Fibroblast of lung (primary cell): Measurements from ENCODE around the gene TERB1. TPM values are rescaled to one million over a fixed set of nuclear protein-coding genes. Genes with fewer than 3 reads are reported as not detected.

Experiments
- DNase-seq, 2 donors: peaks; one replicate each; pipeline versions ENCODE4 v3.0.0 to v3.0.0-alpha.2; 2010; ENCODE audit warnings: low read depth in 2 of 2
- H2AFZ ChIP-seq: 2 replicates; pipeline ENCODE4 v1.5.1; 2012; ENCODE audit warnings: low read length, control low read depth, inconsistent platforms
- H3K27ac ChIP-seq: 2 replicates; pipeline ENCODE4 v1.5.1; 2011; ENCODE audit warnings: low read length, control low read depth; ENCODE audit not compliant: insufficient read depth
- H3K27me3 ChIP-seq: 2 replicates; pipeline ENCODE4 v1.5.1; 2011; ENCODE audit warnings: mild to moderate bottlenecking, low read length; ENCODE audit not compliant: control insufficient read depth, insufficient read depth
- H3K36me3 ChIP-seq: 2 replicates; pipeline ENCODE4 v1.5.1; 2011; ENCODE audit warnings: low read length; ENCODE audit not compliant: control insufficient read depth, insufficient read depth
- H3K4me1 ChIP-seq: 2 replicates; pipeline ENCODE4 v1.5.1; 2011; ENCODE audit warnings: low read length; ENCODE audit not compliant: control insufficient read depth, insufficient read depth; ENCODE audit errors: extremely low read depth
- H3K4me2 ChIP-seq: 2 replicates; pipeline ENCODE4 v1.5.1; 2011; ENCODE audit warnings: low read length, control low read depth; ENCODE audit not compliant: insufficient read depth; ENCODE audit errors: extremely low read depth
- H3K4me3 ChIP-seq, 4 experiments: fragments of 200-600 bp in 1 of 4; sonication (generic) in 1 of 4; replicated peaks in 1 of 4; 2 replicates each; pipeline ENCODE4 v1.5.1; 2011 to 2016; ENCODE audit warnings: low read length in 4 of 4, low read depth in 3 of 4, mild to moderate bottlenecking in 3 of 4, control low read depth in 2 of 4, inconsistent platforms in 1 of 4, mixed read lengths in 1 of 4; ENCODE audit not compliant: insufficient read depth in 1 of 4; ENCODE audit errors: control extremely low read depth in 1 of 4
- H3K79me2 ChIP-seq: 2 replicates; pipeline ENCODE4 v1.5.1; 2012; ENCODE audit warnings: mild to moderate bottlenecking, low read length, inconsistent platforms; ENCODE audit not compliant: control insufficient read depth, insufficient read depth
- H3K9ac ChIP-seq: 2 replicates; pipeline ENCODE4 v1.5.1; 2011; ENCODE audit warnings: mild to moderate bottlenecking, low read length, control low read depth; ENCODE audit not compliant: insufficient read depth
- H3K9me3 ChIP-seq: 2 replicates; pipeline ENCODE4 v1.5.1; 2012; ENCODE audit warnings: low read depth, low read length; ENCODE audit not compliant: control insufficient read depth, insufficient read depth
- H4K20me1 ChIP-seq: 2 replicates; pipeline ENCODE4 v1.5.1; 2011; ENCODE audit warnings: low read length; ENCODE audit not compliant: control insufficient read depth, insufficient read depth; ENCODE audit errors: extremely low read depth
- CTCF ChIP-seq, 2 donors: IDR thresholded peaks in 1 of 2; conservative IDR thresholded peaks in 1 of 2; 1 replicate in 1 of 2; 2 replicates in 1 of 2; pipeline ENCODE4 v1.5.1; 2011 to 2012; ENCODE audit warnings: low read length in 2 of 2, control low read depth in 1 of 2, inconsistent platforms in 1 of 2, low read depth in 1 of 2, mild to moderate bottlenecking in 1 of 2
- EZH2 ChIP-seq: IDR thresholded peaks from 2 replicates; pipeline ENCODE4 v1.5.1; 2012; ENCODE audit warnings: low read length, control low read depth, mild to moderate bottlenecking; ENCODE audit errors: missing control alignments
- polyA plus RNA-seq, 2 donors: library from polyadenylated mRNA; depleted of rRNA in 1 of 2; stranded (reverse) in 1 of 2; unstranded in 1 of 2; fragments of >200 nt; gene quantifications; 2 replicates each; pipeline ENCODE4 v1.2.1, GENCODE V29; 2011 to 2012; ENCODE audit warnings: missing spikeins in 1 of 2
- total RNA-seq: library from RNA; depleted of rRNA; stranded (reverse); fragments of >200 nt; gene quantifications from 2 replicates; pipeline ENCODE4 v1.2.1, GENCODE V29; 2014

TERB1 gene
- total and polyA plus RNA-seq, 2 donors (not counting 1 experiment from before 2014, with no cell fraction given), result 0.17 TPM; not detected in 1

- Histone ChIP-seq H3K36me3 (peaks cover under 1% of the 10 kb centered on the region), H3K4me3 (no peak overlapping the region), H4K20me1 (no peaks in the 10 kb centered on the region), H2AFZ (no peak overlapping the region), H3K9me3 (no peaks in the 10 kb centered on the region), H3K27me3 (no peaks in the 10 kb centered on the region), H3K4me2 (no peak overlapping the region), H3K4me1 (peaks cover 6% of the 10 kb centered on the region), H3K9ac (no peak overlapping the region), H3K79me2 (no peaks in the 10 kb centered on the region), H3K27ac (peak overlapping the region; percentile 52)
- no peak for TF ChIP-seq EZH2
- no peak for TF ChIP-seq CTCF (conservative IDR thresholded peaks at IDR 0.05 in 1 of 2, IDR thresholded peaks at IDR 0.05 in 1 of 2; ENCODE audit: low read depth in 1 of 2, low read length in 2 of 2)
- DNase-seq, result no peak
These were observed 83.6 kb downstream of the TERB1 start for GRCh38 chr16:66717776-66718175.

DNA sequence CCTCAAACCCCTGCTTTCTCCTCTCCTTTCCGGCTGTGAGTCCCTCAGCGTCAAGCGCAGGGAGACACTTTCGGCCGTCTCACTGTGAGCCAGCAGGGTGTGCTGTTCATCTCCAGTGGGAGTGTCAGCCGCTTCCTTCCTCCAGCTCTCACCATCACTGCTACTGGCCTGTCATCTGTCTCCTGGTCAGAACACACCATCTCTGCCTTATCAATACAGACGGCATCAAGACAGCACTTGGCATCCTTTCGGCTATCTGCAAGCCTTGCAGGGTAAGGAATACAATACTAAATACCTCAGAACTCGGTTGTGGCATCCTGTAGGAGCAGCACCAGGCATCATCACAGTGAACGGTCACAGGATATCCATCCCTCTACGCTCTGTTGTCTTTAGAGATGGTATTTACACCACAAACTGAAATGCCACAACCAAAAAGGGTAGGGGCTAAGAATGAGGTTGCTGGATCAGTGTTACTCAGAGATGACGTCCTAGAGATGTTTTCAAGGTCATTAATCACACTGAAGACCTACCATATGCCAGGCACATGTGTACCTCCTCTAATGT is 84.2 kb downstream of the TERB1 start:
- no peak overlapping the region for H3K4me3 ChIP-seq
- no peaks in the 10 kb centered on the region for H3K27me3 ChIP-seq
- peaks cover 6% of the 10 kb centered on the region for H3K4me1 ChIP-seq
- H3K36me3 ChIP-seq, result no peaks in the 10 kb centered on the region
- H3K27ac ChIP-seq, result peak overlapping the region; percentile 52
- no peak overlapping the region for H2AFZ ChIP-seq
- no peaks in the 10 kb centered on the region for H3K9me3 ChIP-seq
- TF ChIP-seq EZH2 (no peak), CTCF (conservative IDR thresholded peaks at IDR 0.05 in 1 of 2, IDR thresholded peaks at IDR 0.05 in 1 of 2; ENCODE audit: low read depth in 1 of 2, low read length in 2 of 2) (peak; percentile 51 to 78)
- no peaks in the 10 kb centered on the region for H3K79me2 ChIP-seq
- peak; percentile 71 to 84 for DNase-seq
- no peak overlapping the region for H3K9ac ChIP-seq
- H3K4me2 ChIP-seq, result peak overlapping the region; percentile 20
- H4K20me1 ChIP-seq, result no peaks in the 10 kb centered on the region

DNA sequence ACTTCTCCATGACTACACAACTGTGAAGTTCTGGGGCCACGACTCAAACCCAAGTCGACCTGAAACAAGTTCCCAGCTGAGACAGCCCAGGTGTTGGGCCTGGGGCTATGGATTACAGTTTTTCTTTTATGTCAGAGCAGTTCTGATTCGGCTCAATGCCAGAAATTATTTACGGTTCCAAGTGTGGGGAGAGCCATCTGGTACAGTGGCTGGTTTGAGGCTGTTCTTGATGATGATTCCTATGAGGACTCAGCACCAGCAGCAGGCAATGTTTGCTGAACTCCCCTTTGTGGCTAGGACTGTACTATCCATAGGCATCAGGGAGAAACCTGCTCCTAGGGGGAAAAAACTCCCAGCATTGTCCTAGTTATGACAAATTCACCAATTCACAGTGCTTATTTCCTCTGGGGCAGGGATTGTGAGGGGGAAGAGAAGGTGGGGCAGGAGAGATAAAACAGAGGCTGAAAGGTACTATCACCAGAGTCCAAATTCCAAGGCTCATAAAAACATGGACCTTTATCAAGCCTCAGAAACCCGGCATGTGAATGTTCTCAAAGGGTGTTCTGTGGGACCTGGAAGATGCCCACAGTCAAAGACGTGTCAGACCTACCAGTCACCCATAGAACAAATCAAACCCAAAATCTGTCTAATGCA is 86.6 kb downstream of the TERB1 start:
- DNase-seq, result no peak
- no peak overlapping the region for H3K4me3 ChIP-seq
- peaks cover 6% of the 10 kb centered on the region for H3K4me1 ChIP-seq
- no peak overlapping the region for H3K4me2 ChIP-seq
- H4K20me1 ChIP-seq, result no peaks in the 10 kb centered on the region
- no peaks in the 10 kb centered on the region for H3K79me2 ChIP-seq
- H3K36me3 ChIP-seq, result no peaks in the 10 kb centered on the region
- no peak overlapping the region for H3K9ac ChIP-seq
- no peak overlapping the region for H3K27ac ChIP-seq
- TF ChIP-seq EZH2 (no peak), CTCF (conservative IDR thresholded peaks at IDR 0.05 in 1 of 2, IDR thresholded peaks at IDR 0.05 in 1 of 2; ENCODE audit: low read depth in 1 of 2, low read length in 2 of 2) (no peak)
- no peaks in the 10 kb centered on the region for H3K27me3 ChIP-seq
- H2AFZ ChIP-seq, result no peak overlapping the region
- no peaks in the 10 kb centered on the region for H3K9me3 ChIP-seq
